Measurements from ENCODE around the gene TAS1R3.
"Not testable (repeated sequence)": the region's sequence is repeated elsewhere in the genome, so short reads cannot be mapped to it uniquely, and the experiment has no call there.

TAS1R3 gene

DNA sequence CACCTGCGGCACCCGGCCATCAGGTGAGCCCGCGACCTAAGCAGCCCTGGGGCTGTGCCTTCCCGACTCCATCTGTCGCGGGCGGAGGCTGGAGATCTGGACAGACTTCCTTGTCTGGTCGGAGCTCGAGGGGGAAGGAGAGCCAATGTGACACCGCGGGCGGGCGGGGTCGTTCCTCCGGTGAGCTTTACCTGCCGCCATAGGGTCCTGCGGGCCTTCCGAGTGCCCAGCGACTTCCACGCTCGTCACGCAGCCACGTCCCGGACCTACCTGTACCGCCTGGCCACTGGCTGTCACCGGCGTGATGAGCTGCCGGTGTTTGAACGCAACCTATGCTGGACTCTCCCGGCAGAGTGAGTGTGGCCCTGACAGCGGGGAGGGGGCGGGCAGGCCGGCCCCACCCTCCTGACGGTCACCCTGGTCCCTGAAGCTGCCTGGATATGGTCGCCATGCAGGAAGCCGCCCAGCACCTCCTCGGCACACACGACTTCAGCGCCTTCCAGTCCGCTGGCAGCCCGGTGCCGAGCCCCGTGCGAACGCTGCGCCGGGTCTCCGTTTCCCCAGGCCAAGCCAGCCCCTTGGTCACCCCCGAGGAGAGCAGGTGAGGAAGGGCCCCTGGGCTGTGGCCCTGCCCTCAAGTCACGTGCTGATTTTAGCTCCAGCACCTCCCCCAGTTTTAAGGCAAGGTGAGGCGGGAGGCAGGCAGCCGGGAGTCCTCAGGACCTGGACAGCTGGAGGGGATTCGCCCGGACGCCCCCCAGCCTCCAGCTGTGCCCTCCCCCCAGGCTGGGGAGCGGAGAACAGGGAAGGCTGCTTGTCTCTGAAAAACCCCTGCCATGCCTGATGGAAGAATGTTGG, 21.6 kb upstream of the TAS1R3 start:
- peak in 3 of 4 experiments; percentile 36 to 48 (median 41) for DNase-seq

GRCh38 chr1:1310109-1310385, 21.0 kb upstream of the TAS1R3 start:
- no peak for DNase-seq

GRCh38 chr1:1310476-1311053, 20.5 kb upstream of the TAS1R3 start:
- DNase-seq = no peak

DNA sequence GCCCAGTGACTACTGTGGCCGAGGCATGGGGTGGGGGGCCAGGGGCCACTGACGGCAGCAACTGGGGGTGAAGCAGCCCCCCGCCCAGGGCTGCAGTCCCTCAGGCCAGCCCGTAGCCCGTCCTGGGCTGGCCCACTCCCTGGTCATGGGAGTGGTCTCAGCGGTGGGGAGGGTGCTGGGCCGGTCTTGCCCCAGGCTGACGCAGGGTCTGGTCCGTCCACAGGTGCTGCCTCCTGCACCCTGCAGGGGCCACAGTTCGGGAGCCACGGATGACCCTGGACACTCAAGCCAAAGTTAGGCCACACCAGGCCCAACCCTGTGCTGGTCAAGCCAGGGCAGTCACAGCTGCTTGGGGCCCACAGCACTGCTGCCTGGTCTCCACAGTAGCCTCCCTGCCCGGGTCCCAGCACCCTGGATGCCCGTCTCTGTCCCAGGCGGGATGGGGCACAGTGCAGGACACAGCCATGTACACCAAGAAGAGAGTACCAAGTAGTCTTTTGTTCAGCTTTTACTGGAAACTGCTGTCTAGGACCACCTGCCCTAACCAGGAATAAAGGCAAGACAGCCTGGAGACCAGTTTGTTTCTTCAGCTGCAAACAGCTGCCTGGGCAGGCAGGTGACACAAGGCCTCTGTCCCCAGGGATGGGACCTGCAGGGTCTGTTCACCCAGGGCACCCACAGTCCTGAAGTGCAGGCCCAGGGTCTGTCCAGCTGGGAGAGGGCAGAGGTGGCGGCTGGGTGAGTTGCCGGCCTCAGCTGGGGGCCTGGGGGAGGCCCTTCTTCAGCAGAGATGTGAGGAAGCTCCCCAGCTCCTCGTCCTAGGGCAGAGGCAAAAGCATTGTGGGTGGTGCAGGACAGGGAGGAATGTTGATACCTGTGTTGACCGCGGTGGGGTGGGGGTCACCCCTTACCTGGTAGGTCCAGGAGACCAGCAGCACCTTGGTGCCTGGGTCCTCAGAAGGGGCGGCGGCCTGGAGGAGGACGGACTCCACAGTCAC, 19.7 kb upstream of the TAS1R3 start:
- DNase-seq = no peak

GRCh38 chr1:1312450-1313314, 18.4 kb upstream of the TAS1R3 start:
- no peak for DNase-seq

DNA sequence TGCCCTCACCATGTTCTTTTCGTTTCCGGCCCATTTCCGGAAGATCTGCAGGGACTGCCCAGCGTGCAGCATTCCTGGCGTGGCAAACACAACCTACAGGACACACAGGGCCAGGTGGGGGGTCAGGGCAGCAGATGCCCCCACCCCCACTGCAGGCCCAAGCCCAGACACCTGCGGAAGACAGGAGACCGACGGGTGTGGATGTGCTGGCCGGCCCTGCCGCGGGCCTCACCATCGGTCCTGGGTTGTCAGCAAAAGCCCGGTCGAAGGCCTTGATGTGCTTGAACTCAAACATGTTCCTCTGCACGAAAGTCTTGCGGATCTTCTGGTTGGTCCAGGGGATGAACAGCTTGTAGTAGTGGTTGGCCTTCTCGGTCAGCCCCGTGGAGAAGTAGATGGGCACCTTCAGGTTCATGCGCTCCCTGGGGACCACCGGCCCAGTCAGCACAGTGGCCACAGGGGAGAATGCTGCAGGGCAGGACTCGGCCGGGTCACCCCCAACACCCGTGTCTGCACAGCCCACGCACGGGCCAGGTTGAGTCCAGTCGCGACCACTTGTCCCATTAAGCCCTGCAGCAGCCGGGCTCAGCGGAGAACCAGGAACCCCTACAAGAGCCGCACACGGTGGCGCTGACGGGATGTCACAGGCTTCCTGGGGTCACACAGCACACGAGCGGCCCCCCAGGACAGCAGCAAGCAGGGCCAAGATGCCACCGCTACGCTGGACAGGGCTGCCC, 17.4 kb upstream of the TAS1R3 start:
- DNase-seq = no peak

GRCh38 chr1:1314237-1314586, 16.9 kb upstream of the TAS1R3 start:
- no peak for DNase-seq

DNA sequence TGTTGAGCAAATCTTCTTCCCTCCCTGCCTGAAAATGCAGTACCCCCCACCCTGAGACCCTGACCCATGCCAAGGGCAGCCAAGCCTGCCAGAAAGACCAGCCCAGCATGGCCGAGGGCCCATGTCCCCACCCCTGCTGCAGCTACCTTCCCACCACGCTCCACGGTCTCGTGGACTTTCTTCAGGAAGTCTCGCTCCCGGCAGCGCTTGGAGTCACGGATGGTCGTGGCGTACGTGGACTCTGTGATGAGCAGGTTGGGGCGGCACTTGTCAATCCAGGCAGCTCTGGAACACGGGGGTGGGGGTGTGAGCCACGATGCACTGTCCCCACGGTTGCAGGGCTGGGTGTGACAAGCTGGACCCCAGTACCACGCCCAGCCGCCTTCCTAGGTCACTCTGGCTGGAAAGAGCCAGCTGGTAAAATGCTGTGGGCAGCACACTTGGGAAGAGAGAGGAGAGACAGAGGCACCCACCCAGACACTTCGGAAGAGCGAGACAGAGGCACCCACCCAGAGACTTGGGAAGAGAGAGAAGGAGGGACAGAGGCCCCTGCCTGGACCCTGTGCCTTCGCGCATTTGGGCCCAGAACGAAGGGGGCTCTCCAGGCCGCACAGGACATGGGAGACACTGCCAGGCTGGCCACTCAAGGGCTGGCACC, 16.3 kb upstream of the TAS1R3 start:
- DNase-seq = no peak

DNA sequence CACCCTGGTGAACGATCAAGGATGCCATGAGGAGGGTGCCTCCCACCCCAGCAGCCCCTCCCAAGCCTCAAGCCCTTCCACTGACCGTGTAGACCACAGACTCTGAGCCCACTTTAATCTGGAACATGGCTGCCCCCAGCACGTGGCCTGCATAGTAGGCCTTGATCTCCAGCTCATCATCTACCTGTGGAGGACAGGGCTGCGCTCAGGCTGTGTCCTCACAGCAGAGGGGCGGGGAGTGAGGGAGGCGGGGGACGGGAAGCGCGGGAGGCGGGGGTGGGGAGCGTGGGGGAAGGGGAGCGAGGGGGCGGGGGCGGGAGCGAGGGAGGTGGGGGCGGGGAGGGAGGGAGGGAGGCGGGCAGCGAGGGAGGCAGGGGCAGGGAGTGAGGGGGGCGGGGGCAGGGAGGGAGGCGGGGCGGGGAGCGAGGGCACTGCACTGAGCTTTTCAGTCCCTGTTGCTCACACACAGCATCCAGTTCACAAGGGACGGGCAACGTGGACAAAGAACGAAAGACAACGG, 15.6 kb upstream of the TAS1R3 start:
- DNase-seq = no peak

DNA sequence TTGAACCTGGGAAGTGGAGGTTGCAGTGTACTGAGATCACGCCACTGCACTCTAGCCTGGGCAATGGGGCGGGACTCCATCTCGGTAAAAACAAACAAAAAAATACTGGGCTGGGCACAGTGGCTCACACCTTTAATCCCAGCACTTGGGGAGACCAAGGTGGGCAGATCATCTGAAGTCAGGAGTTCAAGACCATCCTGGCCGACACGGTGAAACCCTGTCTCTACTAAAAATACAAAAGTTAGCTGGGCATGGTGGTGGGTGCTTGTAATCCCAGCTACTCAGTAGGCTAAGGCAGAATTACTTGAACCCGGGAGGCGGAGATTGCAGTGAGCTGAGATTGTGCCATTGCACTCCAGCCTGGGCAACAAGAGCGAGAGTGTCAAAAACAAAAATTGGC, 14.9 kb upstream of the TAS1R3 start:
- not testable (repeated sequence) for DNase-seq

DNA sequence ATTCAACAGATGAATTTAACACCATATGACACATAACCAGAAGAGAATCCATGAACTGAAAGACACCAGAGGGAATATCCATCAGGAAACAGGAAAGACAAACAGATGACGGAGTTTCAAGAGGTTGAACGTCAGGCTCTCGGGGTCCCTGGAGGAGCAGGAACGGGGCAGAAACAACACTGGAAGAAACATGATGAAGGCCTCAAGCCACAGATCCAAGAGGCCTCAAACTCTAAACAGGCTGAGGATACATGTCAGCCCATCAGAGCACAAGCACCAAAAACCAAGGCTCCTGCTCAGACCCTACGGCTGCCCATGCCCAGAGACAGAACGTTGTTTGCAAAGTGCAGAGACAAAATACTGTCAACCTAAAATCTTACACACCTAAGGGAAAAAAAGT, 13.7 kb upstream of the TAS1R3 start:
- no peak for DNase-seq

GRCh38 chr1:1318131-1318652, 12.9 kb upstream of the TAS1R3 start:
- no peak for DNase-seq

DNA sequence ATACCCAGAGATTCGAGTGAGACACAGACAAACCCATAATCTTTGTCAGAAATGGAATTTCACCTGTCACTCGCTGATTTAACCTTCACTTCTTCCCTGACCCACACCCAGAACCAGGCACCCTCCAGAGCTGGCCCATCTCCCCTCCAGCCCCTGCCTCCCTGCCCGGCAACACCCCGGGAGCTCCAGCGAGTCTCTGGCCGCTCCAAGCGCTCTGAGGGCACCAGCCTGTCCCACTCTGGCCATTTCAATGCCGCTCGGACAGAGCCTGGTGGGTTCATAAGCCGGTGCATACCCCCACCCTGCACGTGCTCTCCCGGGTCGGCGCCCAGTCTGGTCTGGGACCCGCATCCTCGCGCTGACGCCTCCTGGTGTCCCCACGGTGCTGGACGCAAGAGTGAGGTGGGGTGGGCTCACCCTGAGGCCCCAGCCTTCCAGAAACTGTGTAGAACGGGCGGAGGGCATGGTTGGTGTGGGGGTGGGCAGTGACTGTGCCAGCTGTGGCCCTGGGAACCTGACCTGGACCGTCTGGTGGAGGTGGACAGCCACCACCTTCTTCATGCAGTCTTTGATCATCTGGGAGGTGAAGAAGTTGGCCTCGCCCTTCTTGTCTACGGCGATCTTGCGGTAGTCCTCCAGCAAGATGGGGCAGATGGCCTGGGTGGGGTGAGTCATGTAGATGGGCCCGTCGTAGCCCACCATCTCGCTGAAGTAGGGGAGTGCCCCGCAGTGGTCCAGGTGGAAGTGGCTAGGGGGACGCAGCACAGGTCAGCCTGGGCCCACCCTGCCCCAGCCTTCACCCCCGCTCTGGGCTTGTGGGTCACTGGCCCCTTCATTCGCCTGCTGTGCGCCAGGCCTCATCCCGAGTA, 12.1 kb upstream of the TAS1R3 start:
- no peak for DNase-seq

DNA sequence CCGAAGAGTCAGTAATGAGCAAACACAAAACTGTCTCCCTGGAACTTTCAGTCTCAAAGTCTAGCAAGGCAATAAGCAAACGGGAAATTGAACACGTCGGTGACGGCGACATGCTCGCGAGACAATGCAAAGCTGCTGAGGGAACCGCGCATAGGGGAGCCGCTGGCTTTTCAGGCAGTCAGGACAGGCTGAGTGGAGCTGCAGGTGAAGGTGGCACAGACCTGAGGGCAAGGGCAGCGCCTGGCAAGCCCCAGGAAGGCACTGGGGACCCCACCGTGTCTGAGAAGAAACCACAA, 11.5 kb upstream of the TAS1R3 start:
- no peak for DNase-seq

DNA sequence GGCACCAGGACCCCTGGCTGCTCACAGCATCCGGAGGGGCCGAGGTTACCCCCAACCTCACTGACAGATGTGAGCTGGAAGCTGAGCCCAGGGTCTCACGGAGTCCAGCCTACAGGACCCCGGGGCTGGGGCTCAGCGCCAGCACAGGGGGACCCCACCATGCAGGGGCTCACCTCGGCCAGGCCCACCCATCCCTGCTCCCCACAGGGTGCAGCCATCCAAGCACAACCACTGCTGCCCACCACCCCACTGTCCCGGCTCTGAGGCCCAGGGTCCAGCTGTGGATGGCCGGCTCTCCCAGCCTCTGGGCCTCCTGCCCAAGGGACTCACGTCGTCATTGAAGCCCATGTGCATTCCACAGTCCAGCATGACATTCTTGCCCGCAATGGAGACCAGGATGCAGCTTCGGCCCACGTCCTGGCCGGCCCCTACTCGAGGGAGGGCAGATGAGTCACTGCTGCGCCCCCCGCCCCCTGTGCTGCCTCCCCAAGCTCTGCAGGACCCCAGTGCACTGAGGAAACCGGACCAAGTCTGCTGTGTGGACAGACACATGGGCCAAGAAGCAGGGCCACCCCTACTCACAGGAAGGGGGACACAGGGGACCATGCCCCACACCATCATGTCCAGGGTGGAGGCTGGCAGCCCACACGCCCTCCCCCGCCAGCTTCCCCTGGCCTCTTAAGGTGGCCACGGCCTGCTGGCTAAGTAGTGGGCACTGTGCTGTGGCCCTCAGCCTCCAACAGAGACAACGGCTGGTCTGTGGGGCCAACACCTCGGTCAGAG, 10.2 kb upstream of the TAS1R3 start:
- DNase-seq = no peak

DNA sequence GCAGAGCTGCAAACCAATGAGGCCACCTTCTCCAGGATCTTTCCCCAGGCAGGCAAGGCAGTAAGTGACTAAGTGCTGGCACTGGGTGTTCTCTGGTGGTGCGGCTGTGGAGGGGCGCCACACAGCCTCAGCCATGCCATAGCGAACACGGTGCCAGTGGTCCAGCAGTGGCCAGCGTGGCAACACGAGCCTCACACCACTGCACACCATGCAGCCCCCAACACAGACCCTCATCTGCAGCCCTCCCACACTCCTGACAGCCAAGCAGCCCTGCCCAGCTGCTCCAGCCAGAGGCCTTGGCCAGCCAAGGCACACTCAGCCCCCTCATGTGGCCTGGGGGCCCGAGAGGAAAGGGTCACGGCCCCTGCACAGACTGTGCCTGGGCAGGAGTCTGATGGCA, 9.6 kb upstream of the TAS1R3 start:
- DNase-seq = no peak

GRCh38 chr1:1322418-1322817, 8.7 kb upstream of the TAS1R3 start:
- DNase-seq = no peak

DNA sequence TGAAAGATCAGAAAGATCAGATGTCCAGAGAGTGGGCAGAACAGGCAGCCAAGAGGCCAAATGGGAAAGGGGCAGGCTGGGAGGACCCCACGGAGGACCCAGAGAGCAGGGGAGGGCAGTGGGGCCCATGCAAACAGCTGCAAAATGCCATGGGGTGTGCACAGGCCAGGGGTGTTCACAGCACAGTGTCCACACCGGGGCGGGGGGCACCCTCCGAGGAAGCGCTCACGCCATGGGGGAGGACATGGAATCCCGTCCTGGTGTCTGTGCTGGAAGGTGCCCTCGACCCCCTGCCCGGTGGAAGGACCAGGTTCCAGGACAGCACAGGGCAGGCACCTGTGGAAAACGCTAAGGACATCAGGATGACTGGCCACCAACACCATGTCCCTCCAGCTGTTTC, 8.1 kb upstream of the TAS1R3 start:
- DNase-seq = no peak

DNA sequence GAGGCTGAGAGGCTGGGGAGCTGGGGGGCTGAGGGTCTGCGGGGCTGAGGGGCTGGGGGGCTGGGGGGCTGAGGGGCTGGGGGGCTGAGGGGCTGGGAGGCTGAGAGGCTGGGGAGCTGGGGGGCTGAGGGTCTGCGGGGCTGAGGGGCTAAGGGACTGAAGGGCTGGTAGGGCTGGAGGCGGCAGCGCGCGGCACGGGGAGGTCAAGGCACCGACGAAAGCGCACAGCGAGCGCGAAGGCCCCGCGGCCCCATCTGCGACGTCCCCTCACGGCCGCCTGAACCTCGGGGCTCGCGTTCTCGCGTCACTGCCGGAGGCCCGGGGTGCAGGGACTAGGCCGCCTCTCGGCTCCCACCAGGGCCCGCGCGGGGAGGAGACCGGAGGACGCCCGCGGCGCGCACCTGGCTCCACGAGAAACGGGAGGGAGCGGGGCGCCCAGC, 7.0 kb upstream of the TAS1R3 start:
- DNase-seq = no peak

Measured in suppressor macrophage (primary cell).